ENCODE data around the gene CCER1.

Gene CCER1

GRCh38 chr12:90964616-90965015 is 9.6 kb upstream of the CCER1 start:
- DNase-seq: no peak

- DNase-seq: no peak
Measured at GRCh38 chr12:90963946-90964345, 9.0 kb upstream of the CCER1 start.

GRCh38 chr12:90961154-90961553 is 6.2 kb upstream of the CCER1 start:
- DNase-seq: no peak

- no peak for DNase-seq
Measured at GRCh38 chr12:90959538-90960139, 4.7 kb upstream of the CCER1 start.

GRCh38 chr12:90959032-90959431 is 4.1 kb upstream of the CCER1 start:
- no peak for DNase-seq

- DNase-seq: no peak
Measured at GRCh38 chr12:90958347-90958746, 3.4 kb upstream of the CCER1 start.

GRCh38 chr12:90954428-90954827 is 548 bp downstream of the CCER1 start:
- DNase-seq: no peak

GRCh38 chr12:90953956-90954421 is 987 bp downstream of the CCER1 start:
- DNase-seq: no peak

GRCh38 chr12:90951432-90952105 is 3.4 kb downstream of the CCER1 start:
- DNase-seq: no peak

- DNase-seq: no peak
Measured at GRCh38 chr12:90947869-90948268, 7.1 kb downstream of the CCER1 start.

GRCh38 chr12:90945070-90945649 is 9.8 kb downstream of the CCER1 start:
- no peak for DNase-seq

- DNase-seq: no peak
Measured at GRCh38 chr12:90943255-90943654, 11.7 kb downstream of the CCER1 start.

GRCh38 chr12:90940872-90941499 is 14.0 kb downstream of the CCER1 start:
- no peak for DNase-seq

GRCh38 chr12:90939382-90939781 is 15.6 kb downstream of the CCER1 start:
- no peak for DNase-seq

GRCh38 chr12:90938451-90938850 is 16.5 kb downstream of the CCER1 start:
- DNase-seq: no peak

- no peak for DNase-seq
Measured at GRCh38 chr12:90937651-90938050, 17.3 kb downstream of the CCER1 start.

GRCh38 chr12:90936230-90937005 is 18.6 kb downstream of the CCER1 start:
- no peak for DNase-seq

- no peak for DNase-seq
Measured at GRCh38 chr12:90925562-90925961, 29.4 kb downstream of the CCER1 start.

- DNase-seq: no peak
Measured at GRCh38 chr12:90924406-90924805, 30.6 kb downstream of the CCER1 start.

- no peak for DNase-seq
Measured at GRCh38 chr12:90922145-90922627, 32.8 kb downstream of the CCER1 start.

- no peak for DNase-seq
Measured at GRCh38 chr12:90921536-90921935, 33.4 kb downstream of the CCER1 start.

GRCh38 chr12:90920222-90920621 is 34.8 kb downstream of the CCER1 start:
- DNase-seq: no peak

- no peak for DNase-seq
Measured at GRCh38 chr12:90917431-90917830, 37.5 kb downstream of the CCER1 start.

All from right hindlimb (tissue), 1 donor.